K562 (cell line): ENCODE measurements around the gene GRK3. TPM values are rescaled to one million over a fixed set of nuclear protein-coding genes. Genes with fewer than 3 reads are reported as not detected.

Experiments used
- ATAC-seq: fragments of 200-7000 bp; cut with Tn5 transposase; 3 replicates; pipeline ENCODE4 v1.9.1; 2020; ENCODE audit warnings: moderate library complexity
- BruUV-seq: library from RNA; stranded (reverse); fragments of 400-500 nt; replicated peaks from 2 replicates; lab custom pipeline; 2021; lab: Mats Ljungman, UMichigan
- CTCF ChIA-PET: fragments of 300-600 bp; formaldehyde crosslinking; extraction: SDS; loops from one replicate; lab custom pipeline; 2021; ENCODE audit warnings: low intra/inter-chr PET ratio; lab: Yijun Ruan, JAX
- POLR2A ChIA-PET: fragments of 300-600, 350-650 bp; sonication (Branson Sonifier 250); formaldehyde crosslinking; extraction: SDS; loops from one replicate; lab custom pipeline; 2021; ENCODE audit warnings: antibody characterized with exemption, inconsistent platforms; lab: Yijun Ruan, JAX
- DNase-seq, 4 experiments: peaks; one replicate each; pipeline versions ENCODE4 v3.0.0 to v3.0.0-alpha.2; 2011 to 2018; ENCODE audit warnings: low spot score in 3 of 4, mixed read lengths in 3 of 4; ENCODE audit errors: extremely low read depth in 1 of 4
- FAIRE-seq: peaks from 2 replicates; lab custom pipeline; 2011; peaks lifted over from hg19 to GRCh38; lab: Jason Lieb, UNC
- H2AFZ ChIP-seq: 2 replicates; pipeline ENCODE4 v1.6.0; 2011; ENCODE audit warnings: low read depth, low read length, control low read depth, inconsistent platforms
- H3K27ac ChIP-seq: fragments of 200-600 bp; 3 replicates; pipeline ENCODE4 v1.8.0; 2011; ENCODE audit warnings: low read depth, mild to moderate bottlenecking, control low read depth, inconsistent platforms, low read length, moderate library complexity, mixed read lengths; ENCODE audit errors: extremely low read depth
- H3K27me3 ChIP-seq, 2 experiments: fragments of 300-600 bp in 1 of 2; 2 replicates in 1 of 2; 3 replicates in 1 of 2; pipeline versions ENCODE4 v1.6.0 to v1.8.0; 2011; ENCODE audit warnings: inconsistent platforms in 2 of 2, low read length in 2 of 2, mild to moderate bottlenecking in 1 of 2, mixed read lengths in 1 of 2, moderate library complexity in 1 of 2; ENCODE audit not compliant: control insufficient read depth in 2 of 2, insufficient read depth in 2 of 2
- H3K36me3 ChIP-seq: fragments of 300-600 bp; 3 replicates; pipeline ENCODE4 v1.8.0; 2011; ENCODE audit warnings: mild to moderate bottlenecking, low read length, inconsistent platforms; ENCODE audit not compliant: control insufficient read depth, insufficient read depth
- H3K4me1 ChIP-seq, 2 experiments: fragments of 200-600 bp in 1 of 2; replicated peaks in 1 of 2; 2 replicates in 1 of 2; 3 replicates in 1 of 2; pipeline versions ENCODE4 v1.5.1 to v1.8.0; 2011; ENCODE audit warnings: inconsistent platforms in 2 of 2, low read length in 2 of 2, mild to moderate bottlenecking in 1 of 2, mixed read lengths in 1 of 2, moderate library complexity in 1 of 2; ENCODE audit not compliant: control insufficient read depth in 2 of 2, insufficient read depth in 2 of 2
- H3K4me2 ChIP-seq: 2 replicates; pipeline ENCODE4 v1.6.1; 2011; ENCODE audit warnings: low read length, control low read depth, inconsistent platforms, mixed read lengths; ENCODE audit not compliant: insufficient read depth
- H3K4me3 ChIP-seq: fragments of 200-600 bp; sonication (generic), shearing (Covaris generic); 2 replicates; pipeline ENCODE4 v1.5.1; 2016; ENCODE audit warnings: control low read depth, inconsistent platforms
- H3K79me2 ChIP-seq: fragments of 200-600 bp; 3 replicates; pipeline ENCODE4 v1.8.0; 2011; ENCODE audit warnings: low read length, inconsistent platforms; ENCODE audit not compliant: control insufficient read depth, insufficient read depth
- H3K9ac ChIP-seq, 2 experiments: 2 replicates each; pipeline versions ENCODE4 v1.6.0 to v1.6.1; 2011; ENCODE audit warnings: low read depth in 2 of 2, low read length in 2 of 2, control low read depth in 1 of 2, inconsistent platforms in 1 of 2, mild to moderate bottlenecking in 1 of 2, mixed read lengths in 1 of 2; ENCODE audit not compliant: insufficient read depth in 1 of 2
- H3K9me1 ChIP-seq: one replicate; pipeline ENCODE4 v1.6.0; 2011; ENCODE audit warnings: inconsistent platforms, mild to moderate bottlenecking, low read length, moderate library complexity; ENCODE audit not compliant: control insufficient read depth, insufficient read depth
- H3K9me3 ChIP-seq: replicated peaks from 2 replicates; pipeline ENCODE4 v1.5.1; 2011; ENCODE audit warnings: low read depth, low read length, inconsistent platforms; ENCODE audit not compliant: control insufficient read depth, insufficient read depth
- H4K20me1 ChIP-seq: replicated peaks from 2 replicates; pipeline ENCODE4 v1.6.1; 2011; ENCODE audit warnings: low read length, inconsistent platforms, mixed read lengths; ENCODE audit not compliant: control insufficient read depth, insufficient read depth
- CHCHD3 ChIP-seq: fragments of 250-450 bp; sonication (Bioruptor Pico); IDR thresholded peaks from 2 replicates; pipeline ENCODE4 v2.1.2; 2022; ENCODE audit warnings: mild to moderate bottlenecking
- IRF2 ChIP-seq: sonication (generic); formaldehyde crosslinking; IDR thresholded peaks from 2 replicates; pipeline ENCODE4 v1.8.1; 2022; ENCODE audit warnings: mild to moderate bottlenecking, missing genetic modification reagents
- KLF1 ChIP-seq: fragments of 450-650 bp; IDR thresholded peaks from 2 replicates; pipeline ENCODE4 v1.6.1; 2016; ENCODE audit warnings: missing genetic modification characterization, missing compliant biosample characterization
- MTA3 ChIP-seq: fragments of 450-650 bp; formaldehyde crosslinking; IDR thresholded peaks from 2 replicates; pipeline ENCODE4 v1.6.1; 2017; ENCODE audit warnings: mild to moderate bottlenecking, borderline replicate concordance
- NFYB ChIP-seq: IDR thresholded peaks from 2 replicates; pipeline ENCODE4 v1.6.1; 2011; ENCODE audit warnings: mild to moderate bottlenecking, moderate library complexity; ENCODE audit not compliant: insufficient read length; ENCODE audit errors: extremely low read depth
- RBM25 ChIP-seq: fragments of 200-400 bp; formaldehyde crosslinking; IDR thresholded peaks from 2 replicates; pipeline ENCODE4 v1.6.1; 2018; ENCODE audit warnings: low read length, low read depth, moderate library complexity; ENCODE audit not compliant: severe bottlenecking
- WGBS: fragments of 100-300 bp; shearing (Covaris generic); methylation state at CpG from one replicate; pipeline ENCODE4 v1.1.6; 2016; ENCODE audit warnings: low coverage, mixed read lengths; ENCODE audit not compliant: insufficient coverage; ENCODE audit errors: missing lambda C conversion rate; 5-methylcytosine and 5-hydroxymethylcytosine counted together
- in situ Hi-C: fragments of 300-500 bp; cut with MboI; formaldehyde crosslinking; loops from 4 replicates; pipeline ENCODE4 v1.15.0; 2018; ENCODE audit warnings: inconsistent platforms, mixed read lengths
- intact Hi-C: fragments of 100-400 bp; cut with micrococcal nuclease; formaldehyde crosslinking; loops from 2 replicates; pipeline ENCODE4 v1.14.2; 2022
- polyA plus RNA-seq, 8 experiments: library from polyadenylated mRNA; depleted of rRNA in 4 of 8; stranded (reverse) in 5 of 8; unstranded in 3 of 8; fragments of >200 nt; fragmentation: Nextera tagmentation in 2 of 8; fragmentation: Illumina TruSeq in 1 of 8; extraction: Ambion mirVana in 2 of 8; extraction: Trizol in 1 of 8; gene quantifications; 2 replicates each; pipeline versions ENCODE4 v1.2.1 to v1.2.3, GENCODE V29; 2011 to 2014; ENCODE audit warnings: inconsistent platforms in 1 of 8, missing spikeins in 1 of 8
- total RNA-seq, 7 experiments: library from RNA; depleted of rRNA in 6 of 7; stranded (reverse); fragments of >200 nt in 6 of 7; fragmentation: Illumina TruSeq in 2 of 7; extraction: Trizol in 2 of 7; gene quantifications; 2 replicates each; pipeline versions ENCODE4 v1.2.1 to v1.2.3, GENCODE V29; 2011 to 2021; ENCODE audit warnings: low replicate concordance in 1 of 7

The GRK3 gene
- total and polyA plus RNA-seq, 9 of the 15 experiments (the other 6 are each of a cell fraction or from before 2014, with no cell fraction given) = 1.4 to 7.6 (median 3.6) TPM

- in situ Hi-C loops = no loop called here
- Histone ChIP-seq H3K9me3 (no peaks in the 10 kb centered on the region), H3K4me1 (no peaks in the 10 kb centered on the region), H3K9me1 (no peaks in the 10 kb centered on the region), H2AFZ (no peak overlapping the region), H3K4me3 (no peak overlapping the region), H3K79me2 (no peaks in the 10 kb centered on the region), H3K36me3 (no peaks in the 10 kb centered on the region), H4K20me1 (no peaks in the 10 kb centered on the region; the same call in 1 of the 2 replicates), H3K27ac (no peak overlapping the region), H3K9ac (no peak overlapping the region), H3K27me3 (peaks cover 0 to 6% of the 10 kb centered on the region in 2 experiments; a peak in 4 of 5 replicates), H3K4me2 (no peak overlapping the region)
- ChIA-PET CTCF (no interaction called here), POLR2A (no interaction called here)
- FAIRE-seq = no peak
- WGBS = 0% methylated on average over 3 of the region's 3 CpGs
- intact Hi-C loops = no loop called here
- no TSS peak for BruUV-seq
- peak; percentile 32 for TF ChIP-seq RBM25
- TF ChIP-seq CHCHD3 = no peak
- no peak for ATAC-seq
- no peak for DNase-seq
These were observed 29.8 kb upstream of the GRK3 start for GRCh38 chr22:25534724-25535123.

GRCh38 chr22:25536589-25536988, 27.9 kb upstream of the GRK3 start:
- H3K9me3 ChIP-seq = no peaks in the 10 kb centered on the region
- no peak overlapping the region for H3K27ac ChIP-seq
- no peak overlapping the region for H2AFZ ChIP-seq
- peaks cover 0 to 6% of the 10 kb centered on the region in 2 experiments; a peak in 4 of 5 replicates for H3K27me3 ChIP-seq
- intact Hi-C loops = no loop called here
- WGBS = 0% methylated on average over 4 of the region's 4 CpGs
- no peaks in the 10 kb centered on the region for H3K4me1 ChIP-seq
- BruUV-seq = no TSS peak
- TF ChIP-seq NFYB (no peak), MTA3 (no peak), RBM25 (no peak), KLF1 (no peak), IRF2 (CRISPR knock-in tag) (no peak)
- TF ChIP-seq, all 486 proteins: peak for 0
- ChIA-PET POLR2A (interaction anchor here (0.6 kb wide), 2 partner anchors 14 to 1042 kb away, joined by 3 to 4 read pairs; partner anchors contain the start of gene UPB1), CTCF (no interaction called here)
- FAIRE-seq (no peak), ATAC-seq (no peak), DNase-seq (no peak)
- Histone ChIP-seq H3K9ac (no peak overlapping the region), H3K9me1 (no peaks in the 10 kb centered on the region), H3K4me3 (no peak overlapping the region), H4K20me1 (no peaks in the 10 kb centered on the region; the same call in 1 of the 2 replicates), H3K36me3 (no peaks in the 10 kb centered on the region), H3K4me2 (no peak overlapping the region), H3K79me2 (no peaks in the 10 kb centered on the region)
- in situ Hi-C loops = no loop called here
